GM19463 (cell line): ENCODE measurements around the gene WNT10A.
A peak's percentile ranks its signal among the peaks of the same experiment; 100 is the strongest.

Experiments
- ATAC-seq: cut with Tn5 transposase; IDR thresholded peaks from one replicate; pipeline ENCODE4 v1.9.1; 2021; ENCODE audit warnings: mild to moderate bottlenecking, moderate library complexity; ENCODE audit not compliant: unreplicated experiment

The WNT10A gene

DNA sequence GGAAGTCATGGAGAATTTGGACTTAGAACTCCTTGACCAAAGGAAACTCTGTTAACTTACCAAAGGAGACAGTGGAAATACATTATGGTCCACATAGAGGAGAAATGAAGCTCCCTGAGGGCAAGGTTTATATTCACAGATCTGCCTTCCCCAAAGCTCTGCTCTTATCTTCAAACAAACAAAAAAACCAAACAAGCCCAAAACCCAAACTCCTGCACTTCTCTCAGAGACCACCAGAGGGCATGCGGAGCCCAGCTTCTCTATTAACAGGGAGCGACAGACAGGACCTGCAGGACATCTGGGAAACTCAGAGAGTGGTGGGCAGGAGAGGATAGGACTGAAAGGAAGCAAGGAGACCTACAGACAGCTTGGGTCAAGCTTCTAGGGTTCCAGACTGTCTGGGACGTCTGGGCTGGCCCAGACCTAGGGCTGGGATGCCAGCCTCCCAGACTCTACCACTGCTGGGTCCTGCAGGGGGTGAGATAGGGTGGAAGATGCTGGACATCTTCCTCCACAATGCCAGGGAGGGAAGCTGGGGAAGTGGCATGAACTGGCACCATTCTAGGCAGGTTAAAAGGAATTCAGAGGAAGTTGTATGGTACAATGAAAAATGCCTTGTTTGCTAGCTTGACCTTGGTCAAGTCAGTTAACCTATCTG, 4.0 kb upstream of the WNT10A start:
- no peak for ATAC-seq

GRCh38 chr2:218877331-218877730, 3.3 kb upstream of the WNT10A start:
- ATAC-seq, result no peak

DNA sequence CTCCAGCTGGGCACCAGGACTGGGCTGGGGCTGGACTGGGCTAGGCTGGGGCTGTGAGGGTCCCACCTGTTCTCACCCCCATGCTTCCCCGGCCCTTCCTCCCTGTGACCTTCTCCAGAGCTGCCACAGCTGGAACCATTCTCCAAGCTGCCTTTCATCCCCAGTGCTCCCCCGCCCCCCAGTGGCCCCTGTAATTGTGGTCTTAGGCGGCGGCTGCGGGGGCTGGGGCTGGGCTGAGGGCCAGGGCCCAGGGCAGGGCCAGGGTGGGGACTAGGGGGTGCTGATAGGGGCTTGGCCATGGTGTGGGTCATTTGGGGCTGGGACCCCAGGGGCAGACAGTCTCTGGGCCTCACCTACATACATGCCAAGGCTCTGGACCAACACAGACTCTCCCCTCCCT, 2.8 kb upstream of the WNT10A start:
- no peak for ATAC-seq

DNA sequence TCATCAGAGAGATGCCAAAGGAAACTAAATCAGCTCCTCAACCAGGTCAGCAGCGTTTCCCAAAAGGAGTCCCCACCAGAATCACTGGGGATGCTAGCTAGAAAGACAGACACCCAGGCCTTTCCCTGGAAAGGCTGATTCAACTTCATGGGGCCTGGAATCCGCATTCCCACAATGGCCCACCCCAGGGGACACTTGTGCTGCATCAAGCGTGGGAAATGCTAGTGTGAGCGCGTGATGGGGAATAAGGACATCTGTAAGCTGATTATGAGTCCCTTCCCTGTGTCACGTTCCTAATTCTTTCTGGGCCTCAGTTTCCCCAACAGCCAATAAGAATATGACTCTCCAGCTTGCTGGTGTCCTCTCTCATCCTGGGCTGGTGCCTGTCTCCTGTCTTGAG, 2.2 kb upstream of the WNT10A start:
- no peak for ATAC-seq

- ATAC-seq, result no peak
Measured at GRCh38 chr2:218878926-218879761, 1.5 kb upstream of the WNT10A start.

DNA sequence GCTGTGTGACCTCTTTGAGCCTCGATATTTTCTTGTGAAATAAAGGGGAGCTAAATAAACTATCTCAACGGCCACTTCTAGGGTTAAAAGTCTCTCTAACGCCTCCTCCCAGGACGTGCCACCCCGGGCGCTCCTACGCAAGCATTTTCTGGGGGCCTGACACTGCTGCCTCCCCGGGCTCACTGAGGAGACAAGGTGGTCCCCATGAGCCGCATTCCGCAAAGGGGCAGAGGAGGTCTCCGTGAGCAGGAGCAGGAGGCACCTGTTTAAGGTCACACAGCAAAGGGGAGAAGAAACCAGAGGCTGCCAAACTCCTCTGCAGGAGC, 913 bp upstream of the WNT10A start:
- no peak for ATAC-seq

DNA sequence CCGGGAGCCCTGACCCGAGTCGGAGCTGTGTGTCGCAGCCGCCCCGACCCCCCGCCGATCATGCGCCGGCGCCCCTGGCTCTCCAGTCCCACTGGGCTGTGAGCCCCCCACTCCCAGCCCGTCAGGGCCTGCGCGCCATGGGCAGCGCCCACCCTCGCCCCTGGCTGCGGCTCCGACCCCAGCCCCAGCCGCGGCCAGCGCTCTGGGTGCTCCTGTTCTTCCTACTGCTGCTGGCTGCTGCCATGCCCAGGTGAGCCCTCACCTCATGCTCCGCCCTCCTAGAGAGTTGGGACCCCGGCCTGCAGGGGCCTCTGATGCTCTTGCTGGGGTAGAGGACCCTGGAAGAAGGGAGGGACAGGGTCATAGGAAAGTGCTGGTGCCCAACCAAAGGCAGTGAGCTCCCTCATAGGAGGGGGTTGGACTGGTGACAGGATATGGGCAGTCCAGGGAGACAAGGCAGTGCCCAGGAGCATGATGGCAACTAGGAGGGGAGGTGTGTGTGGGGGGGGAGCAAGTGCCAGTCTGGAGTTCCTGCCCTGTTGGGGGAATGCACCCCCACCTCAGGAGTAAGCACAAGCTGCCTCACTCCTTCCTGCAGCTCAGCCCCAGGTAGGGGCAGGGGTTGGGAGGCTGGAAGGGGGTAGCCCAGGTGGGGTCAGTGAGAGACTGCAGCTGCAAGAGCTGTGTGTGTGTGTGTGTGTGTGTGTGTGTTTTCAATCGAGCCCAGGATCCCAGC, 375 bp downstream of the WNT10A start:
- no peak for ATAC-seq

DNA sequence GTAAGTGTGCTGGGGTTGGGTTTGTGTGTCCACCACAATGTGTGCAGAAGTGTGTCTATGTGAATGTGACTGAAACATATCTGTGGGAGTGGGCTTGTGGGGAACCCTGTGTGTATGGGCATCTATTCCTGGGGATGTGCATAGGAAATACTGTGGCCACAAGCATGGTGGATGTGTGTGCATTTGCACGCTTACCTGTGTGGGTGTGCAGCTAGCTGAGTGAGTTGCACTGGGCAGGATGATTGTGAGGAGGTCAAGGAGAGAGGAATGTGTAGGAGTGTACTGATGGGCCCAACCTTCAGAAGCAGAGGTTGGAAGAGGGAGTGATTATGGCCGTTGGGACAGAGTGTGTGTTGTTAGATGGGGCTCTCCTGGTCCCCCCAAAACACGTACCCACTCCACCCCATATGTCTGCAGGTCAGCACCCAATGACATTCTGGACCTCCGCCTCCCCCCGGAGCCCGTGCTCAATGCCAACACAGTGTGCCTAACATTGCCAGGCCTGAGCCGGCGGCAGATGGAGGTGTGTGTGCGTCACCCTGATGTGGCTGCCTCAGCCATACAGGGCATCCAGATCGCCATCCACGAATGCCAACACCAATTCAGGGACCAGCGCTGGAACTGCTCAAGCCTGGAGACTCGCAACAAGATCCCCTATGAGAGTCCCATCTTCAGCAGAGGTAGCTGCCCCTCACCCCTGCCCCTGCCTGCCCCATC, 1.2 kb downstream of the WNT10A start:
- ATAC-seq, result no peak

GRCh38 chr2:218882461-218882816, 1.8 kb downstream of the WNT10A start:
- no peak for ATAC-seq

GRCh38 chr2:218882866-218883366, 2.3 kb downstream of the WNT10A start:
- no peak for ATAC-seq

- ATAC-seq, result no peak
Measured at GRCh38 chr2:218883491-218884490, 3.1 kb downstream of the WNT10A start.

DNA sequence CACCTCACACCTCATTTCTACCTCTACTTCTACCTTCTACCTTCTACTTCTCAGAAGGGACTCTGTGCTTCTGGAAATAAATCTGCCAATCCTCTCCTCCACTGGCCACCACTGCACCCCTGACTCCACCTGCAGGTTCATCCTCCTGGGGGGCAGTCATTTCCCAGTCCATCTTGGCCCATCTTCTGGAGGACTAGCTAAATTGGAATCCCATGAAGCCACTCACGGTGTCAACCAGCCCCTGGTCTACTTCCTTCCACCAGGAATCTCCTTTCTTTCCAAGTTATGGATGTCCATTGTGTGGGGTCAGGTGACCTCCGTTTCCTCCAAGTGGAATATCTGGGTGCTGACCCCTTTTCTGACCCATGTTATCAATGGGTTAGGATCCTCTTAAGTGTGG, 3.9 kb downstream of the WNT10A start:
- no peak for ATAC-seq

DNA sequence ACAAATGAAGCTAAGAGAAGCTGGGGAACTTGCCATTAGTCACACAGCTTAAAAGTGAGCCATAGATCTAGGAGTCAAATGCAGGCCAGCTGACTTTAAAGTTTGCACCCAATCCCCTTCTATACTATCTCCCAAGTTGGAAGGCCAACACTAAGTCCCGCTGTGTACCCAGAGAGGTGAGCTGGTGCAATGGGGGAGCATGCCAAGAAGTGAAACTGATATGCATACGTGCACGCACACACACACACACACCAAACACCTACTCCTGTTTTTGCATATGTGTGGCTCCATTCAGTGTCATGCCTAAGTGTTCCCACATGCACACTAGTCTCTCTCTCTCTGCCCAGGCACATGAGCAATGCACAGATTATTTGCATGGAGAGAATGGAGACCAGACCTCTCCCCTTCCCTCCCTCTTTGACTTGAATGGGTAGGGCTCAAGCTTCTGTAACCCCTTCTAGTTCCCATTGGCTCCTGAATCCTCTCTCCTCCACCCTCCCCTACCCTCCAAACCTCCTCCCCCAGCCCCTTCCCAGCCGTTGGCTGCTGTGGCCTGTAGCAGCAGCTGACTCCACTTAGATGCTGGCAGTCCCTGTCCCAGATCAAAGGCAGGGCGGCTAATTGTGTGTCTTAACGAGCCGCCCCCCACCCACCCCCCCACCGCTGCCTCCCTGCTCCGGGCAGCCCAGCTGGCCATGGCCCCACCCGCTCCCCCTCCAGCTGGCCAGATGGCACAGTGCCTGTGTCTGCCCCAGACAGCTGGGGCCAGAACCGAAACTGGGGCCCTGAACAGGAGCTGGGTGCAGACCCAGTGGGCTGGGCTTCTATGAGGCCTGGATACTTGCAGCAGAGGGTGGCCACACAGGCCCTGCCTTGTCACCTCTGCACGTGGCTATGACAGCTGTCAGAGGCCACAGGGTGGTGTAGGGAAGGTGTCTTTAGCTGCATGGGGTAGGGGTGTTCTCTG, 5.6 kb downstream of the WNT10A start:
- peak; percentile 59 for ATAC-seq

DNA sequence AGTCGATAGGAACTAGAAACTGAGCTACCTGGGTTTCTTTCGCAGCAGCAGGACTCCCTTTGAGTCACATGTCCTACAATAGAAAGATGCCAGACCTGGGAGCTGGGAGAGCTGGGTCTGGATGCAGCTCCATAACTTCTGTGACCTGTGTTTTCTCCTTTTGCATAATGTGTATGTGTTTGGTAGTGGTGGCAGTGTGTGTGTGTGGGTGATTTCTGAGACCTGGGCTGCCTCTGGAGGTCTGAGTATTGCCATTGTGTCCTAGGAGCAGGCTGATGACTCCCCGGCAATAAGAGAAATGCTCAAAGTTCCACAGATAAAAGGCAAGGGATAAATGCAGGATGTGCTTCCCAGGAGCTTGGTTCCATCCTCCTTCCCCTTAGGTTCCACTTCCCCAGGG, 6.4 kb downstream of the WNT10A start:
- no peak for ATAC-seq

GRCh38 chr2:218888341-218888740, 7.7 kb downstream of the WNT10A start:
- ATAC-seq, result no peak

- ATAC-seq, result no peak
Measured at GRCh38 chr2:218889937-218890336, 9.3 kb downstream of the WNT10A start.

- ATAC-seq, result no peak
Measured at GRCh38 chr2:218890369-218890768, 9.7 kb downstream of the WNT10A start.

- no peak for ATAC-seq
Measured at GRCh38 chr2:218891275-218892135, 10.9 kb downstream of the WNT10A start.
